NCI-H1092 treated with DMSO at 0.1 percent for 48 hours (cell line): Measurements from ENCODE around the gene PDE1A.

Experiments used
- DNase-seq: peaks from one replicate; lab custom pipeline; 2025; lab: John Stamatoyannopoulos, UW

Gene PDE1A

DNA sequence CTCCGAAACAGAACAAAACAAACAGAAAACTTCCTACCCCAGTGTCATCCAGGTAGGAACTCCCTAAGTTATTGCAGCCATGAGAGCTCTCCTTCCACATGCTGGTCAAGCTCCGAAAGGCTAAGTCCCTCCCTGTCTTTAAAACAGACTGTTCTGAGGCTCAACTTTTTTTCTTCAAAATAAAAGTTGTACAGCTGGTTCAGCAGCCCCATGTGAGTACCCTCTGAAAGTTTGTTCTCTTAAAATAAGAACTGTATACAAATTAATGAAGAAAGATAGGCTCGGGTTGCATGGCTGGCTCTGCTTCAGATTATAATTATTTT, at the start of gene PDE1A:
Gene PDE1A (minus strand): TSS at position 119 of the 323 bp plus-strand sequence.
- no peak for DNase-seq

DNA sequence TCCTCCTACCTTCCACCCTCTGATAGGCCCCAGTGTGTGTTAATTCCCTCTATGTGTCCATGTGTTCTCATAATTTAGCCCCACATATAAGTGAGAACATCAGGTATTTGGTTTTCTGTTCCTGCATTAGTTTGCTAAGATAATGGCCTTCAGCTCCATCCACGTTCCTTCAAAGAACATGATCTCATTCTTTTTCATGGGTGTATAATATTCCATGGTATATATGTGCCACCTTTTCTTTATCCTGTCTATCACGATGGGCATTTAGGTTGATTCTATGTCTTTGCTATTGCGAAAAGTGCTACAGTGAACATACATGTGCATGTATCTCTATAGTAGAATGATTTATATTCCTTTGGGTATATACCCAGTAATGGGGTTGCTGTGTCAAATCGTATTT, 46.8 kb upstream of the PDE1A start:
- no peak for DNase-seq

DNA sequence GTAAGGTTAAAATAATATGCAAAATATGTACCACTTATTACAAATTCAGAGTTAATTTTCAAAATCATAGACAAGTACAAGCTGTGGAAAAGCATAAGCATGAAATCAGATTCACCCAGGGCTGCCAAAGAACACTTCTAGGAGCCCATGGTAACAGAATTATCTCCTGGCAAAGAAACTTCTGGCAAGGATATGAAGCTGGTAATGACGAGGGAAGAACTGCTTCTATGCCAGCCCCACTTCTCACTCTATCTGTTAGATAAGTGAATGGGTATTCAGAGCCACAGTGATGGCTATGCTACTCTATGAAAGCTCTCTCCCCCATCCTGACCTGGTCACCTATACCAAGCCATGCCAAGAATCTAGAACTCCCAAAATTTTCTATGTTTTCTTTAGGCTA, 36.9 kb upstream of the PDE1A start:
- no peak for DNase-seq

DNA sequence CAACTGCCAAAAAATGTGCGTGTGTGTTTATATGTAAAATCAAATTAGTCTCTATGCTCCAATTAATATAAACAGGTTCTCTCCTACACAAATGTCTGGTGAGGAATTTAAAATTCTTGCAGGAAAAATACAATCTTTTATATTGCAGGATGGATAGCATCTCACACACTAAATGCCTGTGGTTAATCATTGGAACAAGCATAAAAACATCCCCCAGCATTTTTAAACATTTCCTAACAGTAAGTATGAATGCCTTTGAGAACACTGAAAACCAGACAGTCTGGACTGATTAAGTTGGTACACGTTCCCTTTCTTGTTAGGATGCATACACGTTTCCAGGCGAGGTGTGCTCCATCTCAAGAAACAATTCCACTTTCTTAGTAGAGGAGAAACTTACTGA, 29.9 kb upstream of the PDE1A start:
- DNase-seq = no peak

DNA sequence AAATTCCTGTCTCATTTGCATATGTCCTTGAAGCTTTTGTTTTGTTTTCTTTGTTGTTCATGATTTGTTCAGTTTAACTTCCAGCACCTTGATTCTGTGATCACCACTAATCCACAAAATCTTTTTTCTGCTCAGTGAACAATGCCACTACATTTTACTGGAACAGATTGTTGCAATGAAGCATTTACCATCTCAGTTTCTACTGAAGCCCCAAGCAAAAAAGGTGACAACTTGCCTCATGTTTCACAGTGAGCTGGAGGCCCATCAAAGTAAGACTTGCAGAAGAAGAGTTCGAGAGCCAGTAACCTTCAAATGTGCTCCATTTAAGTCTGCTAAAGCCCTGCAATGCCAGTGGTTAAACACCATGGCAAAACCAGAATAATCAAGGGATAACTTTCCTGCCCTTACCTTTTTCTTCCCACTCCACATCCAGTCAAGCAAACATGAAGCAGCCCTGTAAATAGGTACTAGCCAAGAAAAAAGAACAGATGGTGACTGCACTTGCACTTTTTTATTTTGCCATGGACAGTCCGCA, 25.7 kb upstream of the PDE1A start:
- no peak for DNase-seq

DNA sequence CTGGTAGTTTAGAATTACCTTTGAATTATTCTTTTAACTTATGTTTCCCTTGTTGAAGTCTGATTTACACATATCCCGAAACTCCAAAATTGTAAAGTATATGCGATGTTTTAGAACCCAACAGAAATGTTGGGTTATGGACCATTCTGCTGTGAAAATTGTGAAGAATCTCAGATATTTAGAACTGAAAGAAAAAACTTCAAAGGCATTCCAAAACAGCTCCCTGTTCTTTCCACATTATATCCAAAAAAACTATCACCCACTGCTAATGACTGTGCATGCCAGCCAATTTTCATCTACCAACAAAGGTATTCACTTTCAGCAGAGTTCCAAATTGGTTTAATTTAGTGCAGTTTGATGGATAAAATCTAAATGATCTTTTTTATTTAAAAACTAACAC, 21.5 kb upstream of the PDE1A start:
- no peak for DNase-seq

DNA sequence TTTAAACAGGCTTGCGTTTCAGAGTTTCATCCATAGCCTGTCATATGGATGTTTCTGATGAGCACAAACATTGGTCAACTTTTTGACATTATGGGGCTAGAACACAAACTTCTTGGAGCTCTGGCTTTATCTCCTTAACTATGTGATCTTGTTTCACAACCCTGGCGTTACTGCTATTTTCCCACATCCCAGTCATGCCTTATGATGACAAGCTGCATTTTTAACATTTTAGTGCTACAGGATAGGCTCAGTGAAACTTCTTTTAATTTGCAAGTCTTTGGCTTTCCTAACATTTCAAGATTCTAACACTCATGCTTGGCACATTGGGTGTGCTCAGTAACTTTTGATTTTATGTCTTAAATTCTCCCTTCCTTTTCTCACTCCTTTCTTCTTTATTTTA, 21.0 kb upstream of the PDE1A start:
- no peak for DNase-seq

DNA sequence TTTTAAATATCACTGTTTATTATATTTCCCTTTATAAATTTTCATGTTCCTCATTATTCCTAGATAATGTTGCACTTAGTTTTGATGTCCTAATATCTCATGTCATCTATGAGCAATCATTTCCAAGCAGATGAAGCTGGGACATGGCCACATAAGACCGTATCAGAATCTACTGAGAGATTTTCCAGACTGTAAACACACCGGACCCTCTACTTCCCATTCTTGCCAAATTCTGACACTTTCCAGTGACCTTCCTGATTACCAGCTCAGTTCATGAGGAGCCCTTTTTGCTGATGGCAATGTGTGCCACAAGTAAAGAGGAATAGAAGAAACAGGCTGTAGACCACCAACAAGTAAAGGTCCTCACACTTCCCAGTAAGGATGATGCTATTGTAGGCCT, 20.3 kb upstream of the PDE1A start:
- DNase-seq = no peak

DNA sequence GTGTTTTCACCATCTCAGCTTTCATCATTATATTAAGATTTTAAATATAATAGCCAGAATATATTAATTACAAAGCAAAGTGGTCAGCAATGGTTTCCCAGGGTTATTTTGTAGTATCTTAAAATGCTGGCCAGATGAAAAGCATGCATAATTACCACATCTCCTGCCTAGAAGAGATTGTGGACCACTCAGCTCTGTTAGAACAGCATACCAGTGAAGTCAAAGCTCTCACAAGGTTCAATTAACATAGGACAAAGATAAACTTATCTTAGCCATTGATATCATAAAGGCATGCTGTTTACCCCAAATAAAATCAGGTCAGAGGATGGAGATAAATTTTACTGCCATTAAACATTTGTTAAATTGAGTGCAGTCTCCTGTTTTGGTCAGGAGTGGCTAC, 19.3 kb upstream of the PDE1A start:
- DNase-seq = no peak

DNA sequence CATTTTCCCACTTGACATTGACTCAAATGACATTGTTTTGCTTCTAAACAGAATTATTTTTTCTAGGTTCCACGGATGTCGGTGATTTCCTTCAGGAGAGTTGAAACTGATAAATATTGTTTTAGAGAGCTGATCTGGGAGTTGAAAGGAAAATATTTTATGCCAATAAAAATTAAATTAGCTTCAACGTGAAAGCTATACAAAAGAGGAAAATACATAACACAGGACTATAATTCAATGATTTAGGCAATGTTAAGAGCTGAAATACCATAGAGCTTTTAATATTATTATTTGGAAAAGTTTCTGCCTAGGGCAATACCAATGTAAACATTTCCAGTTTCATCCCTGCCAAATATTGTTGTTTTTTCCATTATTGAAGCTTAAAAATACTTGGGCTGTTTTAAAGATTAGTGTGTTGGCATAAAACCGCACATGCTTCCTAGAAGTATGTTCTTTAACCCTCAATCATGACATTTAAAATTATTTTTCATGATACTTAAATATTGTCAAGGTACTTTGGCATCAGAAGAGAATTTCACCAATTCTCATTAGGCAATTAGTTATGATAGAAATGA, 18.6 kb upstream of the PDE1A start:
- DNase-seq = no peak

DNA sequence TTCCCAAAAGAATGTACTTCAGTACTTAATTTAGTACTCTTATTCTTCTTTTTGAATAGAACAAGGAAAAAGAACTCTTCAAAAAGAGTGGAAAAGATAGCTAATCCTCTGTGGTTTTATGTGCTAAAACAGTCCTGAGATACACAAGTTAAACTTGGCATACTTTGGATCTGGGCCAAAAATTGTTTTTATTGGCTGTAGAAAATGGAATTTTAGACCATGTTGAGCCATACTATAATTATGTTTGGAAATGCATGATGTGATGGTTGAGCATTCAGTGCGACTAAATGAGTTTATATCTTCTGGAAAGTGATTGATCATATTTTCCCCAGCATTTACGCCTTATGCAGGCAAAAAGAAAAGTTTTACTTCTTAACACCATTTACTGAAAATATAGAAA, 18.0 kb upstream of the PDE1A start:
- no peak for DNase-seq

DNA sequence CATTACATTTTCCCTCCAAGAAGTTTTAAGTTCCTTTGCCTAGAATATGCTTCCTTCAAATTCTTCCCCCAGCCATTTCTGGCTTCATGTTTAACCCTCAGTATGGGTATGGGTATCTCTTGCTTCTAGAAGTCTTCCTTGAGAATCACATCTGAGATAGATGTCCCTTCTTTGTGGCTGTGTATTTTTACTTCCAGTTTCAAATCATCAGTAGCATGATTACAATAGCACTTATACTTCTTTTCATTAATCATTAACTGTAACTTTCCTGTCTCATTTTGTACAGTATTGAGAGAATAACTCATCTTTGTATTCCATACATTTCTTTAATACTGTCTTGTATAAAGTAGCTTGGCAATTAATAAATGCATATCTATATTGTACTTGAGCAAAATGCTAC, 17.3 kb upstream of the PDE1A start:
- no peak for DNase-seq

DNA sequence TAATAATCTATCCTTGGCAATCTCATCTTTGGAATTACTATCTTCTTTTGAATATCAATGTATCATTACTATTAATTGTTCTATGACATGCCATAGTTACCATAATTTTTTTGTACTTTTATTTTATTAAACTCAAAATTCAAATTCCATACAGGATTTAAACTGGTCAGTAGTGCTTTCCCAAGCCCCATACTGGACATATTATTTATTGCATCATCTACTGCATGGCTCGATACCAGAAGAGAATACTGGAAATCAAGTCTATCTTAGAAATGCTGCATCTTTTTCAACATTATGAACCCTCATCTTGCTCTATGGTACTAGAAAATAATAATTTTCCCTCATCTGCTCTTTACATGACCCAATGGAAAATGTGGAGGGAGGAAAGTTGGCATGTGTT, 9.4 kb upstream of the PDE1A start:
- DNase-seq = no peak

DNA sequence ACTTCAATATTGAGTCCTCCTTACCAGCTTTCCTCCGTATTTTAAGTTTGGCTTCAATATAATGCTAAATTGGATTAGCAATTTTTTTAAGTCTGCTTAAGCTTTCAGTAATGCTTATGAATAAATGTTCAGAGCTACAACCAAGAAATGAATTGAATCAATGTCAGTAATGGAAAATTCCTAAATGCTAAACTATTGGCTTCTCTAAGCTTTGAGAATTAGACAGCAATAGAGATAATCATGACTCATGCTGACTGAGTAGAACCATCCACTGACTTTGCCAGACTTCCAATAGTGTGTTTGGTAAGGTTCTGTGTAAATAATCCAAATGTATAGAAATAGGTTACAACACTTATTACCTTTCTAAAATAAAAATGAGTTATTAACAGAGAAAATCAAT, 8.9 kb upstream of the PDE1A start:
- DNase-seq = no peak

DNA sequence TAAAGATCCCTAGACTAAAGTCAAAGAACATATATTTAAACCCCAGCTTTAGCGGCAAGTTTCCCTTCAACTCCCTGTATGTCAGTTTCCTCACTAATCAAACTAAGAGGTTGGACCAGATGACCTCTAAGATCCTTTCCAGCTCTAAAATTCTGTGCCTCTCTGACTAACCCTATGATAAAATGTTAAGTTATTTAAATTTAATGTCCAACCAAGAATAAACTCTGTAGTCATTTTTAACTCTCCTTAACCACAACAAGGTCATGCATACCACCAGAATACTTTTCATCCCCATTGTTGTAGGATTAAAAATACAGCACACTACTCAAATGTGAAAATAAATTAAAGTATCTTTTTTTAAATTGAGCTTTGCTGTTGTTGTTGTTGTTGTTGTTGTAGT, 5.2 kb upstream of the PDE1A start:
- DNase-seq = no peak

DNA sequence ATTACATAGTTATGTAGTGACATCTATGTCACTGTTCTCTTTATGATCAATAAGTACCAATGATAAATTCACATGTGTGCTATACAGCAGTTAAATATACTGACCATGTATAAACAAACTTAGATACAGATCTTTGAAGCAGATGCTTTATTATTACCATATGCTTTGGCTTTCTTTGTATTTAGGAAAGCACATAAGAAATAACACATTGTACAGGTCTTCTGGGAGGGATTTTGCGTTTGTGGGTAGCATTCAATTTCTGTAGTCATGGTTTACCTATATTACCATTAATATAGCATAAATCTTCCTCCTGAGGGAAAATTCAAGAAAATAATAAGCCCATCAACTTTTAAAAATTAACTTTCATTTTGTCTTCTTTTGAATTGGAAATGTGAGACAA, 1.6 kb upstream of the PDE1A start:
- no peak for DNase-seq

DNA sequence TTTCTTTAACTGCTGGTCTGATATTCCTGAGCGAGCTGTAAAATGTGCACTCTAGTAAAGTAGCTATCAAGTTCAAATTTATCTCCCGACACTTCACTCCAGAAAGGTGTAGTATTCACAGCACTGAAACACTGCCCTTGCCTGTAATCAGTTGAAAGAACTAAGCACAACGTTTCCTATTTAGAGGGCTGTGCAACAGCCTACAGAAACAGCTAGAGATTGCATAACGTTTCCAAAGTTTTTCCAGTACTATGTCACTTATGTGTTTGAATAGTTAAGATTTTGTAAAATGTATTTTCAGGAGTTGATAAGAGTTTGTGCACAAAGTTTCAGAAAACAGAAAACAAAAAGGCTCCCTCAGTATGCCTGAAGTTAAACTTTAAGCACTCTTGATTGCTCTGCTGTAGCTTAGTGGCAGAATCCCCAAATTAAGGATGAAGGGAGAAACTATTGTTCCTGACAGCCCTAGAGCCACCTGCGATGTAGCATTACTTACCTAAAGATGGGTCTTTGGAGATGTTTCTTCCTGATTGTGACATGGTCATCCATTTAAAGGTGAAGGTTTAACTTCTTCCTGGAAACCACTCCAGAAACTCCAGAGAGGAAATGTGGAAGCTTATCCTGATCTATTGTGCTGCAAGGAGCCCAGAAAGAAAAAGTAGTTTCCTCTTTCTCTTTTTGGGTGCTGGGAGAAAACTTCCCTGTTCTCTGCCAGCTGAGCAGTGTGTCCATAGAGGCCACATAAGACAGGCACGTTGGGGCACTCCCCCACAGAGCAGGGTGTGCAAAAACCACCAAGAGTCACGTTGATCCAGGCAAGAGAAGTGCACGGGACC, 536 bp downstream of the PDE1A start:
- no peak for DNase-seq

DNA sequence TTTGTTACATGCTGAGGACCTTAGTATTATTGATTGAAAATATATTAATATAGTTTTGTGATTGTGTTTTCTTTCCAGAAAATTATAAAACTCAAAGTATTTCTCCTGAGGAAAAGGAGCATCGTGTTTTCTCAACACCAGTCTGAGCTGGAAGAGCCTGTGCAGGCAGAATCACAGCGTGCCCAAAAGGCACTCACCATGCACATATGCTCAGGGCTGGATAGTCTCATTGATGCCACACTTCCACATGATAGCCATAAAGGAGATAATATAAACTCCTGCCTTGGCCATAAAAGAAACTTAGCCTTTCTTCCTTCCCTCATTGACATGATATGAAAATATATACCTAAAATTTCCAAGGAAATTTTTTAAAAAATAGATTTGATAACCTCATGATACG, 4.0 kb downstream of the PDE1A start:
- DNase-seq = no peak

DNA sequence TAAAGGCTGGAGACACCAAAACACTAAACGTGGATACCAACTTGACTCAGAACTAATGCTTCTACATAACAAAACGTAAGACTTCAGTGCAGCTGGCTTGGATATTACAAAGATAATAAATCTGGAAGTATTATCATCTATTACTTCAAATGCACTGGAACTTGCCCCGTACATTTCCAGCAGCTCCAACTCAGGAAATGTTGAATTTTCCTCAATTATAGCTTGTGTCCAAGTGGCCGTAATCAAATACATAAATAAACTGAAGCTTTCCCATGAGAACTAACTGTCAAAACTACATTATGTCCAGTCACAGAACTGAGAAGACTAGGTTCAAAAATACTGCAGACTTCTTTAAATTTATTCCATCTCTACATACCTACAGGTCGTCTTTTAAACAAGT, 6.2 kb downstream of the PDE1A start:
- DNase-seq = no peak

DNA sequence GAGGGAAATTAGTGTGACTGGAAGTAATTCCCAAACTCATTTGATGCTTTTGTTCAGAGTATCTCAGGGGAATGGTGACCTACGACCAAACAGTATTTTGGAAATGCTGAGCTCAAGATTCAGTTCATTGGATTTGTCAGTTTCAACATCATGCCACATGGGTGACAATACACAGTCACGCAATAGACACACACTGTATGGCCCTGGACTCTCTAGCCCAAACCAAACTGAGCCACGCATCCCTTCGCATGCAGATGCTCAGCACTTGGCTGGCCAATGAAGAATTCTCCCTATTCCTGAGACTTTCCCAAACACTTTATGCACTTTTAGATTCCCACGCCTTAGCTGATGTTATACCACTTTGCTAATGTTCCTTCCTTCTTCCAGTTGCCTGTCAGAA, 10.0 kb downstream of the PDE1A start:
- DNase-seq = no peak

DNA sequence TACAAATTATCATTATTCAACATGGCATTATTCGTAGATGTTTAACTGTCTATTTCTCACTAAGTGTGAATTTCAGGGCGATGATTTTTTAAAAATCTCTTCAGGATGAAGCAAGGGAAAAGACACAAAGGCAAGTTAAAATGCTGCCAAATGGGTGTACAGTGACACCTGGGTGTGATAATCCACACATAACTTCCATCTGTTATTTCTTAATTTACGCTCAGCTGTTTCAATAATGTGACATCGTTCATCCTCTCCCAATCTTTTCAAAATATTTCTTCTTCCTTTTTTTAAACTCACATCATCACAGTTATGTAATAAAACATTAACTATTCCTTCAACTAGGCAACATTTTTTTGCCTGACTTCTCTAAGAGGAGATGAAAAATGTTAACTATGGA, 10.6 kb downstream of the PDE1A start:
- DNase-seq = no peak

DNA sequence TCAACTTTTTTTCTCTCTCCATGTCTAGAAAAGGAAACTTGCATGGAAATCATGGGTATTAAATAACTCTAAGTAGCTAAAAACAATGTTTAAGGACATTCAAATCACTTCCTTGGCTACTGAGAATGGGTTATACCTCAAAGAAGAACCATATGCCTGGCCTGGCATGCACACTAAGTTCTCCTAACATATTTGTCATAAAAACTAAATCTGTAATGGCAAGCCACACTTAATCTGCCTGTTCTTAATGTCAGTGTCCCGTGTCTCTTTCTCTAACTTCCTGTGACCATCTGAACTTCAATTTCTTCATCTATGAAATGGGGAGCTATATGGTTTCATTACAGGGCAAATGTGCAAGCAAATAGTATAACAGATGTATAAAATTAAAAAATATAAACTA, 11.1 kb downstream of the PDE1A start:
- DNase-seq = no peak

DNA sequence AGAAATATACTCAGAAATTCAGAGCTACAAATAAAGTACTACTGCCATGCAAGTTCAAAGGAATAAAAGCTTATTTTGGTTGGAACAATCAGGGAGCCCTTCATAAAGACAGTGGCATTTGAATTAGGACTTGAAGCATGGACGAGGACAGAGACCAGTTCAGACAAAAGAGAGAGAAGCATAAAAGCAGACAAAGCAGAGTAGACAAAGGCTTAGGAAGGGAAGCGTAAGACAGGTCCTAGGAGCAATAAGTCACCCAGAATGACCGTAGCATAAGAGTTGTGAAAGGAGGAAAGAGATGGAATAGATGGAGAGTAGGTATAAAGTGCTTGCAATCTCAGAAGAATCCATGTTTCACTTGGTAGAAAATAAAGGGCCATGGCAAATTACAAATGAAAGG, 14.0 kb downstream of the PDE1A start:
- no peak for DNase-seq

DNA sequence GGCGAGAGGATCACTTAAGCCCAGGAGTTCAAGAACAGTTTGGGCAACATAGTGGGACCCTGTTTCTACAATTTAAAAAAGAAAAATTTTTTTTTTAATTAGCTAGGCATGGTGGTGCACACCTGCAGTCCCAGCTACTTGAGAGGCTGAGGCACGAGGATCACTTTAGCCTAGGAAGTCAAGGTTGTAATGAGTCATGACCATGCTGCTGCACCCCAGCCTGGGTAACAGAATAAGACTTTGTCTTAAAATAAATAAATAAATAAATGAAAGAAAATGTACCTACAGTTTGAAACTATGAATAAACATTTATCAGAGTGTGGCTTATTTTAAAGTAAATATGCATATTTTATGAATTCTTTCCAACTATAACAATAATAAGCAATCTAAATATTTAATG, 16.7 kb downstream of the PDE1A start:
- DNase-seq = no peak
